ENCODE results near the gene KCNAB2.

Gene KCNAB2

GRCh38 chr1:6003568-6004411, 41.9 kb upstream of the KCNAB2 start:
- Histone ChIP-seq H3K4me3 (ENCODE audit: low read length) (no peak overlapping the region), H3K27me3 (ENCODE audit: control insufficient read depth, insufficient read depth, low read length) (peaks cover 27% of the 10 kb centered on the region), H3K9me3 (replicated peaks; ENCODE audit: low read length) (no peaks in the 10 kb centered on the region), H3K36me3 (ENCODE audit: insufficient read depth, low read length) (no peaks in the 10 kb centered on the region), H3K4me2 (ENCODE audit: low read length) (no peak overlapping the region), H3K4me1 (ENCODE audit: control insufficient read depth, insufficient read depth, low read length) (no peaks in the 10 kb centered on the region), H3K9ac (ENCODE audit: low read depth, low read length) (no peak overlapping the region)

DNA sequence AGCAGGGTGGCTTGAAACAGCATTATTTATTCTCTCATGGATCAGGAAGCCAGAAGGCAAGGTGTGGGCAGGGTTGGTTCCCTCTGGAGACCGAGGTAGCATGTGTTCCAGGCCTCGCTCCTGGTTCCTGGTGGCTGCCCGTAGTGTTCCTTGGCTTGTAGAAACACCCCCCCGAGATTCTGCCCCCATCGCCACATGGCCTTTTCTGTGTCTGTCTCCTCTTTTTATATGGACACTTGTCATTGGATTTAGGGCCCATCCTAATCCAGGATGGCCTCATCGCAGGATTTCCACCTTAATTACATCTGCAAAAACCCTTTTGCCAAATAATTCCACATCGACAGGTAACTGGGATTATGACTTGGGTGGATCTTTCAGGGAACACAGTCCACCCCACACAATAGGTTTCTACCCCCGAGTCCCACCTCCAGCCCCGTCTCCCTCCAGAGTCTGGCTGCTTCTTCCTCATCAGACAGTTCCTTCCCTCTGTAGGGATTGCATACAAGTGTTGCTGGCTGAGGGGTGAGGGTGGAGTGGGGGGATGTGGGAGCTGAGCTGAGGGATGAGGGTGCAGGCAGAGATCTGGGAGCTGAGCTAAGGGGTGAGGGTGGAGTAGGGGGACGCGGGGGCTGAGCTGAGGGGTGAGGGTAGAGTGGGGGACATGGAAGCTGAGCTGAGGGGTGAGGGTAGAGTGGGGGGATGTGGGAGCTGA, 41.1 kb upstream of the KCNAB2 start:
- Histone ChIP-seq H3K36me3 (ENCODE audit: insufficient read depth, low read length) (no peaks in the 10 kb centered on the region), H3K4me1 (ENCODE audit: control insufficient read depth, insufficient read depth, low read length) (no peaks in the 10 kb centered on the region), H3K4me2 (ENCODE audit: low read length) (no peak overlapping the region), H3K9me3 (replicated peaks; ENCODE audit: low read length) (no peaks in the 10 kb centered on the region), H3K9ac (ENCODE audit: low read depth, low read length) (no peak overlapping the region), H3K27me3 (ENCODE audit: control insufficient read depth, insufficient read depth, low read length) (peaks cover 27% of the 10 kb centered on the region), H3K4me3 (ENCODE audit: low read length) (no peak overlapping the region)

DNA sequence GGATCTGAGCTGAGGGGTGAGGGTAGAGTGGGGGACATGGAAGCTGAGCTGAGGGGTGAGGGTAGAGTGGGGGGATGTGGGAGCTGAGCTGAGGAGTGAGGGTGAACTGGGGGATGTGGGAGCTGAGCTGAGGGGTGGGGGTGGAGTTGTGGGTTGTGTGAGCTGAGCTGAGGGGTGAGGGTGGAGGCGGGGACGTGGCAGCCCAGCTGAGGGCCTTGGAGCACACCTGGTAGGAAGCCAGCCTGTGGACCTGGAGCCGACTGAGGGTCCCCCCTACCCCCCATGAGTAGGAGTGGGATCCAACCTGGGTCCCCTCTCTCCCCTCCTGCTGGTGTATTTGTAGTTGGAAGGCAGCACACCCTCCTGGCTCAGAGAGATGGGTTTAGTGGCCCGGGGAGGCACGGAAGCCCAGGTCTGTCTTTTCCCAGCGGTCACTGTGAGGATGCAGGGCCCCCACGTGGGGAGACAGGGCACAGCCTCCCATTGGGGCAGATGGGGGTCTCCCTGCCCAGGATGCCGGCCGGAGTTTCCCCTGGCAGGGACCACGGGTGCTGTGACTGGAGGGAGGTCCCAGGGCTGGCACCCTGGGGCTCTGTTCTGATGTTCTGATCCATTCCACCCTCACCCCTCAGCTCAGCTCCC, 40.3 kb upstream of the KCNAB2 start:
- Histone ChIP-seq H3K4me2 (ENCODE audit: low read length) (no peak overlapping the region), H3K27me3 (ENCODE audit: control insufficient read depth, insufficient read depth, low read length) (peaks cover 27% of the 10 kb centered on the region), H3K4me1 (ENCODE audit: control insufficient read depth, insufficient read depth, low read length) (no peaks in the 10 kb centered on the region), H3K9me3 (replicated peaks; ENCODE audit: low read length) (no peaks in the 10 kb centered on the region), H3K4me3 (ENCODE audit: low read length) (no peak overlapping the region), H3K36me3 (ENCODE audit: insufficient read depth, low read length) (no peaks in the 10 kb centered on the region), H3K9ac (ENCODE audit: low read depth, low read length) (no peak overlapping the region)

GRCh38 chr1:6006882-6007281, 38.8 kb upstream of the KCNAB2 start:
- Histone ChIP-seq H3K4me1 (ENCODE audit: control insufficient read depth, insufficient read depth, low read length) (no peaks in the 10 kb centered on the region), H3K27me3 (ENCODE audit: control insufficient read depth, insufficient read depth, low read length) (peaks cover 24% of the 10 kb centered on the region), H3K4me2 (ENCODE audit: low read length) (no peak overlapping the region), H3K36me3 (ENCODE audit: insufficient read depth, low read length) (no peaks in the 10 kb centered on the region), H3K9ac (ENCODE audit: low read depth, low read length) (no peak overlapping the region), H3K9me3 (replicated peaks; ENCODE audit: low read length) (no peaks in the 10 kb centered on the region), H3K4me3 (ENCODE audit: low read length) (no peak overlapping the region)

DNA sequence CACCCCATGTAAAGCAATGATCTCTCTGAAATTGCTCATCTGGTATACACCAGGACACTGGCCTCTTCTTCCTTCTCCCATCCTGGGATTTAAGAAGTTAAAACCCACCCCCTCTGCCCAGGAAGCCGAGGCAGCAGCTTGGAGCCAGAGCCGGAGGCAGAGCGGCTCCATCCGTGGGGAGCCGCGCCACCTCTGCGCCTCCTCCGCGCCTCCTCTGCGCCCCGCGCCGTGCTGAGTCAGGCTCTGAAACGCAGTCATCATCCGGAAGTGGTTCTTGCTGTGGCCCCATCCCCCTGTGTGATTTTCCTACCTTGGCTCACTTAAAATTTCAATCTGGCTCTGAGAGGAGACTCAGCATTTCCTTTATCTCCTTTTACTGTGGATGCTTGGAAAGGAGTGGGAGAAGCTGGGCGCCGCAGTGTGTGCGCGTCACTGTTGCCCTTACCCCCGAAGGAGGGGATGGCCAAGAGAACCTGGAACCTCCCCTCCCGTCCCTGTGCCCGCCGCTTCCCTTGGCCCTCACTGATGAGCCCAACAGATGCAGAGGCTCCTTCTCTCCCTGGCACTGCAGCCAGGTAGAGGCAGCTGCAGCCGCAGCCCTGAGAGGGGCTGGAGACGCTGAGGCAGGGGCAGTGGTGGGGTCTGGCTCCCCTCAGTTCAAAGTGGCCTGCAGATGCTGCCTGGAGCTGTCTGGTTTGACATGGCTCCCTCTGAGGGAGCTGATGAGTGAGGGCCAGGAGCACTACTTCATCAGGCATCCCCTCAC, 38.2 kb upstream of the KCNAB2 start:
- Histone ChIP-seq H3K4me2 (ENCODE audit: low read length) (no peak overlapping the region), H3K4me3 (ENCODE audit: low read length) (no peak overlapping the region), H3K9me3 (replicated peaks; ENCODE audit: low read length) (no peaks in the 10 kb centered on the region), H3K9ac (ENCODE audit: low read depth, low read length) (no peak overlapping the region), H3K27me3 (ENCODE audit: control insufficient read depth, insufficient read depth, low read length) (peaks cover 18% of the 10 kb centered on the region), H3K4me1 (ENCODE audit: control insufficient read depth, insufficient read depth, low read length) (no peaks in the 10 kb centered on the region), H3K36me3 (ENCODE audit: insufficient read depth, low read length) (no peaks in the 10 kb centered on the region)

- no peak overlapping the region for H3K9ac ChIP-seq (ENCODE audit: low read depth, low read length)
- H3K9me3 ChIP-seq (replicated peaks; ENCODE audit: low read length) = no peaks in the 10 kb centered on the region
- no peak overlapping the region for H3K4me3 ChIP-seq (ENCODE audit: low read length)
- no peaks in the 10 kb centered on the region for H3K4me1 ChIP-seq (ENCODE audit: control insufficient read depth, insufficient read depth, low read length)
- no peak overlapping the region for H3K4me2 ChIP-seq (ENCODE audit: low read length)
- no peaks in the 10 kb centered on the region for H3K36me3 ChIP-seq (ENCODE audit: insufficient read depth, low read length)
- H3K27me3 ChIP-seq (ENCODE audit: control insufficient read depth, insufficient read depth, low read length) = peaks cover 13% of the 10 kb centered on the region
Observed at GRCh38 chr1:6008084-6008415, 37.6 kb upstream of the KCNAB2 start.

DNA sequence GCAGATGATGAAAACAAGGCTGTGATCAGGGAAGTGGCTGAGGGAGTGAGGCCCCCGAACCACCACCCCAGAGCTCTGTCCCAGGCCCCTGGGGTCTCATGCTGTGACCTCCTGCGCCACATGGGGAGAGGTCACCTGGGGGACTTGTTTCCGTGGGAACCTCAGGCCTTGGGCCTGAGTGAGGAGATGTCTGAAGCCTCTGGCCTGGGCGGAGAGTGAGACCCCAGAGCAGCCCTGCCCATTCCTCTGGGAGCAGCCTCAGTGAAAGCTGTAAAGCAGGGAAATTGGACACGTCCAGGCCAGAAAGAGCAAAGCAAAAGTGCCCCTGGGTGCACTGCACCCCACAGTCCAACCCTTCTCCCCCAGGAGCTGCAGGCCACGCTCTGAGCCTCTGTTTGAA, 37.0 kb upstream of the KCNAB2 start:
- Histone ChIP-seq H3K4me2 (ENCODE audit: low read length) (no peak overlapping the region), H3K9me3 (replicated peaks; ENCODE audit: low read length) (no peaks in the 10 kb centered on the region), H3K4me1 (ENCODE audit: control insufficient read depth, insufficient read depth, low read length) (no peaks in the 10 kb centered on the region), H3K4me3 (ENCODE audit: low read length) (no peak overlapping the region), H3K27me3 (ENCODE audit: control insufficient read depth, insufficient read depth, low read length) (peaks cover 10% of the 10 kb centered on the region), H3K36me3 (ENCODE audit: insufficient read depth, low read length) (no peaks in the 10 kb centered on the region), H3K9ac (ENCODE audit: low read depth, low read length) (no peak overlapping the region)

DNA sequence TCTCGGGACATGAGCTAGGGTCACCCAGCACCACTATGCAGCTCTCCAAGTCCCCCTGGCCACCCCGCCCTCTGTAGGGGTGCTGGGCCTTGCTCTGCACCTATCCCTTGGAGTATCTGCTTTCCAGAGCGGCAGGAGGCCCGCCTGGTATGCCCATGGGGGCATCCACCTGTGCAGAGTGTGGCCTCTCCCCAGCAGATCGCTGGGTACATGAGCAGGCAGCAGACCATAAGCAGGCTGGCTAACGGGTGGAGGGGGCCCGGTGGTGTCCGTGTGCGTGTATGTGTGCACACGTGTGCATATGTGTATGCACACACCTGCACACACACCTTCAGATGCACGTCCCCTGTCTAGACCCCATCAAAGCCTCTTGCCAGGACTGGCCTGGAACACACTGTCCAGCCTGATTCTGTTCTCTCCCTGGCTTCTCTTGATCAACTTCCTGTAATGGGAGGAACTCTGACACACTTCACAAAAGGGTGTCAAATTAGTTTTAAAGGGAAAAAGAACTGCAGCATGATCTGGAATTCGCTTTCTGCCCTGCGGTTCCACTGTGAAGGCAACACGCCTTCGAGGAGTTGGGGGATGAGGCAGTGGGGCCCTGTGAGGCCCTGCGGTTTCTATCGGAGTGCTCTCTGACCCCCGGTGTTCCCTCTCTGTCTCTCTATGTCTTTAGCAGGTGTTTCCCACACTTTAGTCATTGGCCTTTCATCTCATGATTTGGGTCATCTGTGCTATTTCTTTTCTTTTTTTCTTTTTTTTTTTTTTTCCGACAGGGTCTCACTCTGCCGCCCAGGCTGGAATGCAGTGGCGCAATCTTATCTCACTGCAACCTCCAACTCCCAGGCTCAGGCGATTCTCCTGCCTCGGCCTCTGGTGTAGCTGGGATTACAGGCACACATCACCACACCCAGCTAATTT, 36.3 kb upstream of the KCNAB2 start:
- H3K9ac ChIP-seq (ENCODE audit: low read depth, low read length) = no peak overlapping the region
- no peaks in the 10 kb centered on the region for H3K4me1 ChIP-seq (ENCODE audit: control insufficient read depth, insufficient read depth, low read length)
- H3K4me3 ChIP-seq (ENCODE audit: low read length) = no peak overlapping the region
- peaks cover 4% of the 10 kb centered on the region for H3K27me3 ChIP-seq (ENCODE audit: control insufficient read depth, insufficient read depth, low read length)
- H3K4me2 ChIP-seq (ENCODE audit: low read length) = no peak overlapping the region
- no peaks in the 10 kb centered on the region for H3K36me3 ChIP-seq (ENCODE audit: insufficient read depth, low read length)
- no peaks in the 10 kb centered on the region for H3K9me3 ChIP-seq (replicated peaks; ENCODE audit: low read length)

GRCh38 chr1:6010554-6010953, 35.1 kb upstream of the KCNAB2 start:
- H3K9ac ChIP-seq (ENCODE audit: low read depth, low read length) = no peak overlapping the region
- H3K36me3 ChIP-seq (ENCODE audit: insufficient read depth, low read length) = no peaks in the 10 kb centered on the region
- H3K4me1 ChIP-seq (ENCODE audit: control insufficient read depth, insufficient read depth, low read length) = no peaks in the 10 kb centered on the region
- H3K4me3 ChIP-seq (ENCODE audit: low read length) = no peak overlapping the region
- peaks cover 4% of the 10 kb centered on the region for H3K27me3 ChIP-seq (ENCODE audit: control insufficient read depth, insufficient read depth, low read length)
- no peaks in the 10 kb centered on the region for H3K9me3 ChIP-seq (replicated peaks; ENCODE audit: low read length)
- no peak overlapping the region for H3K4me2 ChIP-seq (ENCODE audit: low read length)

GRCh38 chr1:6011161-6011945, 34.3 kb upstream of the KCNAB2 start:
- no peak overlapping the region for H3K4me2 ChIP-seq (ENCODE audit: low read length)
- H3K36me3 ChIP-seq (ENCODE audit: insufficient read depth, low read length) = no peaks in the 10 kb centered on the region
- no peaks in the 10 kb centered on the region for H3K9me3 ChIP-seq (replicated peaks; ENCODE audit: low read length)
- H3K9ac ChIP-seq (ENCODE audit: low read depth, low read length) = no peak overlapping the region
- no peak overlapping the region for H3K4me3 ChIP-seq (ENCODE audit: low read length)
- H3K27me3 ChIP-seq (ENCODE audit: control insufficient read depth, insufficient read depth, low read length) = peaks cover 4% of the 10 kb centered on the region
- no peaks in the 10 kb centered on the region for H3K4me1 ChIP-seq (ENCODE audit: control insufficient read depth, insufficient read depth, low read length)
